Lower lobe of right lung (tissue), 2 donors: ENCODE measurements around the gene MS4A6E. TPM values are rescaled to one million over a fixed set of nuclear protein-coding genes. Genes with fewer than 3 reads are reported as not detected.
A peak's percentile ranks its signal among the peaks of the same experiment; 100 is the strongest.
"Not testable (repeated sequence)": the region's sequence is repeated elsewhere in the genome, so short reads cannot be mapped to it uniquely, and the experiment has no call there.

Experiments used
- ATAC-seq, 2 donors: fragments of 200-7000 bp; cut with Tn5 transposase; one replicate each; pipeline ENCODE4 v1.9.1; 2020 to 2022; ENCODE audit warnings: mild to moderate bottlenecking in 2 of 2, moderate library complexity in 2 of 2
- DNase-seq: peaks from one replicate; pipeline ENCODE4 v3.0.0-alpha.2; 2020
- H3K27ac ChIP-seq: fragments of 200-600 bp; one replicate; pipeline ENCODE4 v1.8.0; 2022
- H3K27me3 ChIP-seq: fragments of 200-600 bp; one replicate; pipeline ENCODE4 v1.8.0; 2022; ENCODE audit warnings: low read depth
- H3K36me3 ChIP-seq: fragments of 200-600 bp; one replicate; pipeline ENCODE4 v1.8.0; 2022; ENCODE audit warnings: mild to moderate bottlenecking
- H3K4me1 ChIP-seq: fragments of 200-600 bp; one replicate; pipeline ENCODE4 v1.8.0; 2022
- H3K4me3 ChIP-seq: fragments of 200-600 bp; one replicate; pipeline ENCODE4 v1.8.0; 2022; ENCODE audit warnings: mild to moderate bottlenecking
- H3K9me3 ChIP-seq: fragments of 200-600 bp; one replicate; pipeline ENCODE4 v1.8.0; 2022
- intact Hi-C: fragments of 100-400 bp; cut with DNase I; formaldehyde crosslinking; loops from one replicate; pipeline ENCODE4 v1.11.0; 2022
- total RNA-seq: library from RNA; stranded (reverse); fragmentation: NEBNext Ultra II Directional; extraction: Animal tissue kit (Norgen Biotek cat#: 25700); gene quantifications from one replicate; pipeline ENCODE4 v1.2.1, GENCODE V29; 2021
- TF ChIP-seq, protein P1 (sequence below): fragments of 200-600 bp; IDR thresholded peaks from one replicate; pipeline ENCODE4 v1.8.0; 2022; ENCODE audit warnings: antibody characterized with exemption, mild to moderate bottlenecking
- donor health status: DM: no; HTN: yes; CAD: no; lungs with severe emphysema.

The MS4A6E gene
- total RNA-seq, 1 donor from 2014 or later: not detected

- Histone ChIP-seq H3K9me3 (peaks cover 7% of the 10 kb centered on the region), H3K4me3 (no peak overlapping the region), H3K4me1 (peaks cover 7% of the 10 kb centered on the region), H3K27me3 (no peaks in the 10 kb centered on the region), H3K27ac (no peak overlapping the region), H3K36me3 (no peaks in the 10 kb centered on the region)
- DNase-seq (no peak), ATAC-seq (no peak)
- intact Hi-C loops: no loop called here
- TF ChIP-seq, protein P1, sequence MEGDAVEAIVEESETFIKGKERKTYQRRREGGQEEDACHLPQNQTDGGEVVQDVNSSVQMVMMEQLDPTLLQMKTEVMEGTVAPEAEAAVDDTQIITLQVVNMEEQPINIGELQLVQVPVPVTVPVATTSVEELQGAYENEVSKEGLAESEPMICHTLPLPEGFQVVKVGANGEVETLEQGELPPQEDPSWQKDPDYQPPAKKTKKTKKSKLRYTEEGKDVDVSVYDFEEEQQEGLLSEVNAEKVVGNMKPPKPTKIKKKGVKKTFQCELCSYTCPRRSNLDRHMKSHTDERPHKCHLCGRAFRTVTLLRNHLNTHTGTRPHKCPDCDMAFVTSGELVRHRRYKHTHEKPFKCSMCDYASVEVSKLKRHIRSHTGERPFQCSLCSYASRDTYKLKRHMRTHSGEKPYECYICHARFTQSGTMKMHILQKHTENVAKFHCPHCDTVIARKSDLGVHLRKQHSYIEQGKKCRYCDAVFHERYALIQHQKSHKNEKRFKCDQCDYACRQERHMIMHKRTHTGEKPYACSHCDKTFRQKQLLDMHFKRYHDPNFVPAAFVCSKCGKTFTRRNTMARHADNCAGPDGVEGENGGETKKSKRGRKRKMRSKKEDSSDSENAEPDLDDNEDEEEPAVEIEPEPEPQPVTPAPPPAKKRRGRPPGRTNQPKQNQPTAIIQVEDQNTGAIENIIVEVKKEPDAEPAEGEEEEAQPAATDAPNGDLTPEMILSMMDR: no peak
Observed at GRCh38 chr11:60362241-60362640, 35.2 kb downstream of the MS4A6E start.

- TF ChIP-seq, protein P1: peak; percentile 77
- peak overlapping the region; percentile 56 for H3K27ac ChIP-seq
- H3K4me3 ChIP-seq: peak overlapping the region; percentile 7
- peaks cover 7% of the 10 kb centered on the region for H3K9me3 ChIP-seq
- peak; percentile 89 to 92 for ATAC-seq
- peaks cover 7% of the 10 kb centered on the region for H3K4me1 ChIP-seq
- intact Hi-C loops: no loop called here
- H3K27me3 ChIP-seq: no peaks in the 10 kb centered on the region
- DNase-seq: no peak
- no peaks in the 10 kb centered on the region for H3K36me3 ChIP-seq
Observed at GRCh38 chr11:60363542-60364470, 36.8 kb downstream of the MS4A6E start.

DNA sequence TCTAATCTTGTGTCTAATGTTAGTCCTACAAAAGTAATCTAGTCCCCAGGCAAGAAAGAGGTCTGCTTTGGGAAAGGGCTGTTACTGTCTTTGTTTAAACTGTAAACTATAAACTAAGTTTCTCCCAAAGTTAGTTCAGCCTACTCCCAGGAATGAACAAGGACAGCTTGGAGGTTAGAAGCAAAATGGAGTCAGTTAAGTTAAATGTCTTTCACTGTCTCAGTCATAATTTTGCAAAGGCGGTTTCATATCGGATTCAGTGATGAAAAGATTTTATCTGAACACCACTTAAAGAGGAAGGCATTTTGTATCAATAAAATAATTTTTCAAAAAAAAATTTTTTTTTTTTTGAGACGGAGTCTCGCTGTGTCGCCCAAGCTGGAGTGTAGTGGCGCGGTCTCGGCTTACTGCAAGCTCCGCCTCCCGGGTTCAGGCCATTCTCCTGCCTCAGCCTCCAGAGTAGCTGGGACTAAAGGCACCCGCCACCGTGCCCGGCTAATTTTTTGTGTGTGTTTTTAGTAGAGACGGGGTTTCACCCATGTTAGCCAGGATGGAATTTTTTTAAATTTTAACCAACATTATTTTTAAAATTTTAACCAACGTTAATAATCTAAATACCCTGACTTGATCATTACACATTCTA lies 39.3 kb downstream of the MS4A6E start:
- DNase-seq, H3K9me3 ChIP-seq, intact Hi-C loops, H3K27me3 ChIP-seq, H3K4me3 ChIP-seq, H3K36me3 ChIP-seq, H3K27ac ChIP-seq, ATAC-seq: not testable (repeated sequence)
- peaks cover 15% of the 10 kb centered on the region for H3K4me1 ChIP-seq

DNA sequence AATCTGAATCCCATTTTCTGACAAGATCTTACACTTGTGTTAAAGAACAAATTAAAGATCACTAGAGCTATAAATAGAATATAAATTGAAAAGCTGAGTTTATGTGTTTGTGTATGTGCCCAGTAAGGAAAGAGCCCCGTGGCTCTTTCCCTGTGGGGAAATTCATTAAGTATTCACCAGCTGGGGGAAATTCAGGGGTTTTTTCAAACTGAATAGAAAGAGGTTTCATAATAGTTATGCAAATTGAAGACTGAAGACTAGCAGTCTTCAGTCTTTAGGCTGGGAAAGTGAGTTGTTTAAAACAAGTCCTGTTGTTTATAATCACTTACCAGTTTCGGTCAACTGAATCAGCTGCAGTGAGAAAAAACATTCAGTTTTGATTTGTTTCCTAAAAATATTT lies 40.0 kb downstream of the MS4A6E start:
- H3K27ac ChIP-seq: no peak overlapping the region
- DNase-seq (no peak), ATAC-seq (no peak)
- no peaks in the 10 kb centered on the region for H3K27me3 ChIP-seq
- H3K9me3 ChIP-seq: no peaks in the 10 kb centered on the region
- intact Hi-C loops: no loop called here
- TF ChIP-seq, protein P1: no peak
- peaks cover 15% of the 10 kb centered on the region for H3K4me1 ChIP-seq
- H3K4me3 ChIP-seq: no peak overlapping the region
- H3K36me3 ChIP-seq: no peaks in the 10 kb centered on the region

- ATAC-seq (no peak), DNase-seq (no peak)
- no peak overlapping the region for H3K4me3 ChIP-seq
- intact Hi-C loops: no loop called here
- H3K4me1 ChIP-seq: peaks cover 8% of the 10 kb centered on the region
- H3K27ac ChIP-seq: no peak overlapping the region
- H3K27me3 ChIP-seq: no peaks in the 10 kb centered on the region
- TF ChIP-seq, protein P1: no peak
- no peaks in the 10 kb centered on the region for H3K9me3 ChIP-seq
- H3K36me3 ChIP-seq: no peaks in the 10 kb centered on the region
Observed at GRCh38 chr11:60367896-60368295, 40.8 kb downstream of the MS4A6E start.
